NT2/D1 (cell line): ENCODE results near the gene ANLN.

ENCODE experiments used
- SUZ12 ChIP-seq: IDR thresholded peaks from 2 replicates; pipeline ENCODE4 v1.6.1; 2011; ENCODE audit not compliant: insufficient read length, insufficient read depth; ENCODE audit errors: extremely low read depth
- YY1 ChIP-seq: IDR thresholded peaks from 2 replicates; pipeline ENCODE4 v1.6.1; 2011; ENCODE audit not compliant: insufficient read length, insufficient read depth
- ZNF274 ChIP-seq: IDR thresholded peaks from 2 replicates; pipeline ENCODE4 v1.6.1; 2011; ENCODE audit warnings: mild to moderate bottlenecking, low read depth, low read length

DNA sequence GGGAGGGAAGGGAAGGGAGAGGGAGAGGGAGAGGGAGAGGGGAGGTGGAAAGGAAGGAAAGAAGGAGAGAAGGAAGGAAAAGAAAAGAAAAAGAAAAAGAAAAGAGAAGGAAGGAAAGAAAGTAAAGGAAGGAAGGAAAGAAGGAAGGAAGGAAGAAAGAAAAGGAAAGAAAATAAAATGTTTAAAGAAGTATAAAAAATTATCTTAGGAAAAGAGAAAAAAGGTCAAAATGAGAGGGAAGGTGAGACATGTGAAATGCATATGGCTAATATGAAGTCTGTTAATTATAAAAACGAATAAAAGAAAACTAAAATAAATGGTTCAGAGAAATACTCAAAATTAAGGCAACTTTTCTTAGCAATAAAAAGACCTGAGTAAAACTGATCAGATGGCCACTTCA, 46.1 kb upstream of the ANLN start:
- TF ChIP-seq YY1 (no peak), ZNF274 (no peak), SUZ12 (no peak)
